Measurements from ENCODE around the gene TP73.

- TF ChIP-seq CTCF (conservative IDR thresholded peaks at IDR 0.05; ENCODE audit: low read depth, low read length) (no peak), EZH2 (IDR thresholded peaks at IDR 0.05; ENCODE audit: low read length, unreplicated experiment) (no peak), EZH2phosphoT487 (IDR thresholded peaks at IDR 0.05; ENCODE audit: borderline replicate concordance, low read length) (no peak)
Measured at GRCh38 chr1:3662080-3662671, 9.9 kb downstream of the TP73 start.

Data from PC-3 (cell line).